Measurements from ENCODE around the gene S100A6. TPM values are rescaled to one million over a fixed set of nuclear protein-coding genes. Genes with fewer than 3 reads are reported as not detected.

S100A6 gene
- total RNA-seq, 4 donors from 2014 or later, result 153 to 361 (median 224) TPM

GRCh38 chr1:153490272-153491051 is 45.3 kb downstream of the S100A6 start:
- no peak overlapping the region for H3K4me3 ChIP-seq
- ATAC-seq, result peak; percentile 95 to 97
- intact Hi-C loops (cut with DNase I; ENCODE audit: low total_unique reads) (loop anchor here (1.0 to 2.0 kb wide), 2 partner anchors 76 to 96 kb away; no protein-coding TSS in a partner anchor), in situ Hi-C loops (cut with MboI; ENCODE audit: low sequenced_read_pairs in 4 of 4) (loop anchor here in 2 of 4 donors (5.0 to 10.0 kb wide), 2 partner anchors 136 to 138 kb away; partner anchors contain the start of gene S100A9 (in 1 of the 2))
- no peak for TF ChIP-seq CTCF (IDR thresholded peaks at IDR 0.05 in 4 of 5, conservative IDR thresholded peaks at IDR 0.05 in 1 of 5)
- TF ChIP-seq POLR2A (IDR thresholded peaks at IDR 0.05), result no peak
- no peaks in the 10 kb centered on the region for H3K36me3 ChIP-seq
- peak overlapping the region; percentile 82 to 90 (median 86) for H3K27ac ChIP-seq
- H3K27me3 ChIP-seq, result no peaks in the 10 kb centered on the region
- peaks cover 27 to 30% of the 10 kb centered on the region in 2 donors for H3K4me1 ChIP-seq
- no peaks in the 10 kb centered on the region for H3K9me3 ChIP-seq
- DNase-seq, result peak; percentile 92 to 96

- Histone ChIP-seq H3K4me1 (peaks cover 23 to 27% of the 10 kb centered on the region in 2 donors), H3K36me3 (no peaks in the 10 kb centered on the region), H3K27ac (peak overlapping the region; percentile 82 to 90 (median 86)), H3K9me3 (no peaks in the 10 kb centered on the region), H3K4me3 (no peak overlapping the region), H3K27me3 (no peaks in the 10 kb centered on the region)
- TF ChIP-seq POLR2A (IDR thresholded peaks at IDR 0.05), result no peak
- TF ChIP-seq CTCF (IDR thresholded peaks at IDR 0.05 in 4 of 5, conservative IDR thresholded peaks at IDR 0.05 in 1 of 5), result no peak
- intact Hi-C loops (cut with DNase I; ENCODE audit: low total_unique reads), result loop anchor here (5.0 kb wide), 1 partner anchor 1369 kb away; no protein-coding TSS in a partner anchor
- in situ Hi-C loops (cut with MboI; ENCODE audit: low sequenced_read_pairs in 4 of 4), result no loop called here
- peak; percentile 42 to 69 for ATAC-seq
- peak; percentile 69 to 72 for DNase-seq
These were observed 47.1 kb downstream of the S100A6 start for GRCh38 chr1:153488731-153489130.

- Histone ChIP-seq H3K4me1 (peaks cover 23 to 27% of the 10 kb centered on the region in 2 donors), H3K27me3 (no peaks in the 10 kb centered on the region), H3K4me3 (no peak overlapping the region), H3K27ac (peak overlapping the region in 2 of 4 donors; percentile 87 to 90), H3K9me3 (no peaks in the 10 kb centered on the region), H3K36me3 (no peaks in the 10 kb centered on the region)
- in situ Hi-C loops (cut with MboI; ENCODE audit: low sequenced_read_pairs in 4 of 4), result no loop called here
- TF ChIP-seq CTCF (IDR thresholded peaks at IDR 0.05 in 4 of 5, conservative IDR thresholded peaks at IDR 0.05 in 1 of 5) (no peak), POLR2A (IDR thresholded peaks at IDR 0.05) (no peak)
- DNase-seq (no peak), ATAC-seq (no peak)
- intact Hi-C loops (cut with DNase I; ENCODE audit: low total_unique reads), result loop anchor here (5.0 kb wide), 1 partner anchor 1370 kb away; no protein-coding TSS in a partner anchor
These were observed 48.1 kb downstream of the S100A6 start for GRCh38 chr1:153487707-153488106.

- DNase-seq, result no peak
- H3K27me3 ChIP-seq, result no peaks in the 10 kb centered on the region
These were observed 49.9 kb downstream of the S100A6 start for GRCh38 chr1:153485863-153486262.

More at GRCh38 chr1:153485863-153486262, 49.9 kb downstream of the S100A6 start:
- no peak for TF ChIP-seq CTCF (IDR thresholded peaks at IDR 0.05 in 4 of 5, conservative IDR thresholded peaks at IDR 0.05 in 1 of 5)
- no peak for TF ChIP-seq POLR2A (IDR thresholded peaks at IDR 0.05)
- H3K4me1 ChIP-seq, result peaks cover 16 to 22% of the 10 kb centered on the region in 2 donors
- intact Hi-C loops (cut with DNase I; ENCODE audit: low total_unique reads), result loop anchor here (5.0 kb wide), 1 partner anchor 1371 kb away; no protein-coding TSS in a partner anchor
- H3K9me3 ChIP-seq, result no peaks in the 10 kb centered on the region
- in situ Hi-C loops (cut with MboI; ENCODE audit: low sequenced_read_pairs in 4 of 4), result no loop called here
- no peak for ATAC-seq
- H3K4me3 ChIP-seq, result no peak overlapping the region
- H3K36me3 ChIP-seq, result no peaks in the 10 kb centered on the region
- no peak overlapping the region for H3K27ac ChIP-seq

Other genes with a start within 250 kb of the S100A6 start
- gene PGLYRP3, start 223.0 kb downstream of the S100A6 start, total RNA-seq, result not detected
- gene PGLYRP4, start 187.2 kb downstream of the S100A6 start, total RNA-seq, result not detected
- 100 to 1,000 TPM in 2 of 4 donors, 10 to 100 TPM in 2; 57.4 to 205 (median 87.1) TPM for gene S100A9, start 178.1 kb downstream of the S100A6 start, total RNA-seq
- gene S100A12, start 160.4 kb downstream of the S100A6 start, total RNA-seq, result 1 to 10 TPM in 2 of 4 donors, not detected in 2; 2.2 to 2.9 TPM
- 10 to 100 TPM in 2 of 4 donors, 1 to 10 TPM in 2; 4.2 to 41.6 (median 12.5) TPM for gene S100A8, start 144.9 kb downstream of the S100A6 start, total RNA-seq
- gene S100A7A, start 119.5 kb downstream of the S100A6 start, total RNA-seq, result not detected
- gene S100A7, start 75.3 kb downstream of the S100A6 start, total RNA-seq, result not detected
- not detected for gene S100A5, start 4.9 kb upstream of the S100A6 start, total RNA-seq
- 100 to 1,000 TPM in 3 of 4 donors, 10 to 100 TPM in 1; 76.8 to 377 (median 144) TPM for gene S100A4, start 9.8 kb upstream of the S100A6 start, total RNA-seq
- gene S100A3, start 13.3 kb upstream of the S100A6 start, total RNA-seq, result 1 to 10 TPM in 1 of 4 donors, under 1 TPM in 1, not detected in 2; 0.88 to 1.6 TPM
- gene S100A2, start 29.9 kb upstream of the S100A6 start, total RNA-seq, result 10 to 100 TPM in 1 of 4 donors, not detected in 3; 14.7 TPM
- 10 to 100 TPM; 21.5 to 52.1 (median 40.7) TPM for gene S100A16, start 77.1 kb upstream of the S100A6 start, total RNA-seq
- 1 to 10 TPM in 1 of 4 donors, not detected in 3; 1.8 TPM for gene S100A14, start 80.3 kb upstream of the S100A6 start, total RNA-seq
- 100 to 1,000 TPM; 113 to 237 (median 159) TPM for gene S100A13, start 91.5 kb upstream of the S100A6 start, total RNA-seq
- gene S100A1, start 92.4 kb upstream of the S100A6 start, total RNA-seq, result 100 to 1,000 TPM; 390 to 932 (median 616) TPM
- 10 to 100 TPM; 49.5 to 73.4 (median 59.1) TPM for gene CHTOP, start 98.1 kb upstream of the S100A6 start, total RNA-seq
- gene SNAPIN, start 122.7 kb upstream of the S100A6 start, total RNA-seq, result 100 to 1,000 TPM in 1 of 4 donors, 10 to 100 TPM in 3; 64.0 to 127 (median 90.0) TPM
- gene ILF2, start 135.0 kb upstream of the S100A6 start, total RNA-seq, result 100 to 1,000 TPM; 110 to 138 (median 117) TPM
- gene NPR1, start 142.7 kb upstream of the S100A6 start, total RNA-seq, result 1 to 10 TPM; 3.0 to 7.1 (median 4.5) TPM
- gene INTS3, start 192.1 kb upstream of the S100A6 start, total RNA-seq, result 10 to 100 TPM; 16.1 to 28.0 (median 19.9) TPM
- 1 to 10 TPM; 2.3 to 7.9 (median 3.7) TPM for gene SLC27A3, start 239.4 kb upstream of the S100A6 start, total RNA-seq

Measured in gastrocnemius medialis (tissue), 4 donors.